Panc1 (cell line): ENCODE measurements around the gene JAZF1. TPM values are rescaled to one million over a fixed set of nuclear protein-coding genes. Genes with fewer than 3 reads are reported as not detected.

Experiments
- ATAC-seq: fragments of 200-7000 bp; cut with Tn5 transposase; 2 replicates; pipeline ENCODE4 v1.9.1; 2020; ENCODE audit warnings: mild to moderate bottlenecking, moderate library complexity
- BruUV-seq: library from RNA; stranded (reverse); fragments of 400-500 nt; replicated peaks from 2 replicates; lab custom pipeline; 2021; lab: Mats Ljungman, UMichigan
- CTCF ChIA-PET: fragments of 300-600 bp; sonication (Branson Sonifier 250); formaldehyde crosslinking; loops from one replicate; lab custom pipeline; 2022; ENCODE audit warnings: antibody characterized with exemption; lab: Charles Lee
- POLR2A ChIA-PET: fragments of 300-600 bp; sonication (Branson Sonifier 250); formaldehyde crosslinking; loops from one replicate; lab custom pipeline; 2022; ENCODE audit warnings: antibody characterized with exemption; lab: Charles Lee
- DNase-seq: peaks from one replicate; pipeline ENCODE4 v3.0.0-alpha.2; 2010; ENCODE audit warnings: low read depth, low spot score
- H3K27ac ChIP-seq: 2 replicates; pipeline ENCODE4 v1.5.1; 2011; ENCODE audit warnings: mild to moderate bottlenecking, low read length, inconsistent platforms
- H3K27me3 ChIP-seq: fragments of 200-500 bp; sonication (Bioruptor generic); 2 replicates; pipeline ENCODE4 v1.6.0; 2014; ENCODE audit warnings: low read length, inconsistent platforms; ENCODE audit not compliant: control insufficient read depth, insufficient read depth
- H3K36me3 ChIP-seq: fragments of 200-500 bp; sonication (Bioruptor generic); 2 replicates; pipeline ENCODE4 v1.5.1; 2014; ENCODE audit warnings: inconsistent platforms, mild to moderate bottlenecking, low read length, moderate library complexity; ENCODE audit not compliant: control insufficient read depth, insufficient read depth
- H3K4me1 ChIP-seq: 2 replicates; pipeline ENCODE4 v1.5.1; 2011; ENCODE audit warnings: inconsistent platforms, mild to moderate bottlenecking, low read length, moderate library complexity; ENCODE audit not compliant: control insufficient read depth, insufficient read depth
- H3K4me3 ChIP-seq, 2 experiments: 2 replicates each; pipeline ENCODE4 v1.5.1; 2011 to 2012; ENCODE audit warnings: low read depth in 2 of 2, low read length in 2 of 2, mild to moderate bottlenecking in 2 of 2, inconsistent platforms in 1 of 2, moderate library complexity in 1 of 2
- H3K9me3 ChIP-seq: fragments of 200-500 bp; sonication (Bioruptor generic); 2 replicates; pipeline ENCODE4 v1.5.1; 2014; ENCODE audit warnings: low read depth, mild to moderate bottlenecking, inconsistent platforms, low read length, moderate library complexity; ENCODE audit not compliant: control insufficient read depth, insufficient read depth
- CTCF ChIP-seq: fragments of 450-650 bp; IDR thresholded peaks from 2 replicates; pipeline ENCODE4 v1.5.1; 2017; ENCODE audit warnings: mild to moderate bottlenecking
- POLR2AphosphoS5 ChIP-seq: IDR thresholded peaks from 2 replicates; pipeline ENCODE4 v1.6.1; 2012; ENCODE audit warnings: mild to moderate bottlenecking, low read depth, low read length, moderate library complexity
- REST ChIP-seq, 2 experiments: IDR thresholded peaks; 2 replicates each; pipeline ENCODE4 v1.6.1; 2011 to 2012; ENCODE audit warnings: low read depth in 2 of 2, control low read depth in 1 of 2, low read length in 1 of 2, mild to moderate bottlenecking in 1 of 2, moderate library complexity in 1 of 2; ENCODE audit not compliant: insufficient read depth in 1 of 2
- SIN3A ChIP-seq: IDR thresholded peaks from 2 replicates; pipeline ENCODE4 v1.6.1; 2012; ENCODE audit warnings: low read depth, mild to moderate bottlenecking, low read length, moderate library complexity, borderline replicate concordance; ENCODE audit not compliant: insufficient read depth
- TCF7L2 ChIP-seq: IDR thresholded peaks from 2 replicates; pipeline ENCODE4 v1.6.1; 2011; ENCODE audit warnings: mild to moderate bottlenecking, low read depth, low read length, inconsistent platforms
- in situ Hi-C: cut with HindIII; loops from 2 replicates; pipeline ENCODE4 v1.10.0; 2016; ENCODE audit warnings: low sequenced_read_pairs, low pct_unique_long_range_greater_than_20kb
- intact Hi-C: fragments of 100-400 bp; cut with micrococcal nuclease; formaldehyde crosslinking; loops from one replicate; pipeline ENCODE4 v1.10.0; 2022; ENCODE audit not compliant: unreplicated experiment
- total RNA-seq: library from RNA; stranded (reverse); gene quantifications from one replicate; pipeline ENCODE4 v1.2.1, GENCODE V29; 2021; ENCODE audit not compliant: unreplicated experiment

The JAZF1 gene
- total RNA-seq, 1 experiment from 2014 or later: 8.8 TPM

DNA sequence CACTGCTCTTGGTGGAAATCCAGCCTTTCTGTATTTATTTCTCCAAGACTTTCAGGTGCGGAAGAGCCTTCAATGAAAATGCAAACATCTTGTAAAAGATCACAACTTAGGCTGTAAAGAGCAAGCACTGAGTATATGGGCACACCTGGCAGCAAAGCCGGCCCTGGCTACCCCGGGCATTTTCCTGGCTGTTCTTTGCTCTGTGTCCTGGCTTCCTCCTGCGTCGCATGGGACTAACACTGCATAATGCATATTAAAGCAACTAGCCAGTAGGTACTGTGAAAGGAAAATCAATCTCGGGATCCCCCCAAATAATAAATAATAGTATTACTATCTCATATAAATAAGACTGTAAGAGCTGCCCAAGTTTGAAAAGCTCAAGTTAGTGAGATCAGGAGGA is 9.9 kb downstream of the JAZF1 start:
- Histone ChIP-seq H3K9me3 (no peaks in the 10 kb centered on the region), H3K4me3 (no peak overlapping the region), H3K4me1 (peaks cover 7% of the 10 kb centered on the region; the same call in 1 of the 2 replicates), H3K27me3 (no peaks in the 10 kb centered on the region), H3K27ac (no peak overlapping the region), H3K36me3 (no peaks in the 10 kb centered on the region)
- intact Hi-C loops (no loop called here), in situ Hi-C loops (no loop called here)
- ATAC-seq: no peak
- CTCF ChIA-PET: no interaction called here
- BruUV-seq: no TSS peak
- TF ChIP-seq REST (IDR thresholded peaks at IDR 0.05; ENCODE audit: insufficient read depth in 1 of 2, low read depth in 2 of 2, low read length in 1 of 2) (no peak), TCF7L2 (no peak), CTCF (no peak), SIN3A (no peak), POLR2AphosphoS5 (no peak)
- POLR2A ChIA-PET: no interaction called here
- no peak for DNase-seq

- DNase-seq: no peak
- Histone ChIP-seq H3K4me3 (no peak overlapping the region), H3K9me3 (no peaks in the 10 kb centered on the region), H3K27me3 (no peaks in the 10 kb centered on the region), H3K27ac (no peak overlapping the region), H3K36me3 (no peaks in the 10 kb centered on the region), H3K4me1 (peaks cover 7% of the 10 kb centered on the region; the same call in 1 of the 2 replicates)
- intact Hi-C loops (no loop called here), in situ Hi-C loops (no loop called here)
- no TSS peak for BruUV-seq
- TF ChIP-seq REST (IDR thresholded peaks at IDR 0.05; ENCODE audit: insufficient read depth in 1 of 2, low read depth in 2 of 2, low read length in 1 of 2) (no peak), CTCF (no peak), SIN3A (no peak), POLR2AphosphoS5 (no peak), TCF7L2 (no peak)
- ATAC-seq: no peak
- CTCF ChIA-PET: no interaction called here
- POLR2A ChIA-PET: no interaction called here
Measured at GRCh38 chr7:28169230-28169629, 11.4 kb downstream of the JAZF1 start.
